ENCODE measurements around the gene DNM1.

The DNM1 gene

GRCh38 chr9:128251732-128252100 is 48.5 kb downstream of the DNM1 start:
- TF ChIP-seq CTCF (conservative IDR thresholded peaks at IDR 0.05; ENCODE audit: low read depth): no peak
- POLR2A ChIA-PET (ENCODE audit: low non-redundant PET): interaction anchor here (0.5 kb wide), 1 partner anchor 125 kb away, joined by 3 read pairs; no protein-coding TSS in a partner anchor

GRCh38 chr9:128252317-128253139 is 49.3 kb downstream of the DNM1 start:
- peak overlapping the region; percentile 54 for H3K27ac ChIP-seq
- ChIA-PET CTCF (interaction anchor here (0.5 to 3.6 kb wide), 6 partner anchors 11 to 317 kb away, joined by 3 to 18 read pairs (median 4); no protein-coding TSS in a partner anchor), POLR2A (ENCODE audit: low non-redundant PET) (interaction anchor here (0.5 kb wide), 1 partner anchor 126 kb away, joined by 3 read pairs; no protein-coding TSS in a partner anchor)

More at GRCh38 chr9:128251732-128252100, 48.5 kb downstream of the DNM1 start:
- CTCF ChIA-PET: interaction anchor here (0.5 to 1.4 kb wide), 6 partner anchors 29 to 2000 kb away, joined by 3 to 4 read pairs (median 3); no protein-coding TSS in a partner anchor
- no peak for DNase-seq (ENCODE audit: low spot score)
- H3K27ac ChIP-seq: peak overlapping the region; percentile 54

DNA sequence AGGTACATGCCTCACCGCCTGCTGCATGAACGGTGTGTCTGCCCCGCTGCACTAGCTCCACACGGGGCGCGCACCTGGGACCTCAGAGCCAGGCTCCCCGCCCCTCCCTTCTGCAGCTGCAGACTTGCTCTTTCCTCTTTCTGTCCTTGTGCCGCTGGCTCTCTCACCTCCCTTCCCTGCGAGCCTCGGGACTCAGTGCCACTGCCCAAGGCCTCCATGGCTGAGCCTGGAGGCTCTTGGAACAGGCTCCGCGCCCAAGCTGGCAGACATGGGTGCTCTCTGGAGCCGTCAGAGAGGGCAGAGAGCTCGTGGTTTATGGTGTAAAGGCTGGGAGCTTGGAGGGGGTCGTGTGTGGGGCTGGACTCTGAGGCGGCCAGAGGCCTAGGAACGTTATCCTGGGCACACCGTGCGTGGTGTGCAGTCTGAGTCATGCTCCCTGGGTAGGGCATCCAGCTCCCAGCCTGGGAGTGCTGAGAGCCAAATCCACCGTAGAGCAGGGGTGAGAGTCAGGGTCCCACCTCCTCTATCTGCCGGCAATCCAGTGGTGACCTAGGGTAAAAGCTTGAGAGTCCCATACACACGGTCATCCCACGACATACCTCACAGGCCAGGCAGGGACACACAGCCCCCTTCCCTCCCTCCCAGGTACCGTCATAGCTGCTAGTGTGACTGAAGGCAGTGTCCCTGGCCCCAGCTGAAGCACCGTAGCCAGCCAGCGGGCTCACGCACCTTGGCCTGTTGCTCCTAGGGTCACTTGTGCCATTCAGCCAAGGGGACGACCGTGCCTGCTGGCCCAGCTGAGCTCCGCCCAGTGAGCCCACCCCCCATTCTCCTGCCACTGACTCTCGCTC is 50.2 kb downstream of the DNM1 start:
- peak overlapping the region; percentile 54 for H3K27ac ChIP-seq
- POLR2A ChIA-PET (ENCODE audit: low non-redundant PET): no interaction called here
- no peak for TF ChIP-seq CTCF (conservative IDR thresholded peaks at IDR 0.05; ENCODE audit: low read depth)
- no peak for DNase-seq (ENCODE audit: low spot score)
- CTCF ChIA-PET: interaction anchor here (0.6 to 3.6 kb wide), 7 partner anchors 10 to 1912 kb away, joined by 3 to 18 read pairs (median 4); no protein-coding TSS in a partner anchor

More at GRCh38 chr9:128252317-128253139, 49.3 kb downstream of the DNM1 start:
- TF ChIP-seq CTCF (conservative IDR thresholded peaks at IDR 0.05; ENCODE audit: low read depth): no peak
- DNase-seq (ENCODE audit: low spot score): no peak

DNA sequence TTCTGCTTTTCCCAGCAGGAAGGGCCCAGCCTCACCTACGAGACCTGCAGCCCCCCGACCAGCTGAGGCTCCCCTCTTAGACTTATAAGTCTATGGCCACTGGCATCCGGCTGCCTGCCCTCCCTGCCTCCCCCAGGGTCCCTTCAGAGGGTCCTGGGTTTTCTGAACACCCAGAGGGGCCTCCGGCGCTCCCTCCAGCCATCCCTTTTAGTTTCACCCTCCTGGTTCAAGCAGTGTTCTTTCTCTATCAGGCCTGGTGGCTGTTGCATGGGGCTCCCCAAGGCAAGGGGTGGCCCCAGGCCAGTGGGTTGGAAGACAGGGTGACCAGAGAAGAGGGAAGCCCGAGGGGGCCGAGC is 50.8 kb downstream of the DNM1 start:
- no peak for TF ChIP-seq CTCF (conservative IDR thresholded peaks at IDR 0.05; ENCODE audit: low read depth)
- ChIA-PET CTCF (interaction anchor here (0.9 to 3.6 kb wide), 4 partner anchors 9 to 108 kb away, joined by 3 to 18 read pairs (median 4); no protein-coding TSS in a partner anchor), POLR2A (ENCODE audit: low non-redundant PET) (no interaction called here)
- H3K27ac ChIP-seq: peak overlapping the region; percentile 54
- DNase-seq (ENCODE audit: low spot score): no peak

DNA sequence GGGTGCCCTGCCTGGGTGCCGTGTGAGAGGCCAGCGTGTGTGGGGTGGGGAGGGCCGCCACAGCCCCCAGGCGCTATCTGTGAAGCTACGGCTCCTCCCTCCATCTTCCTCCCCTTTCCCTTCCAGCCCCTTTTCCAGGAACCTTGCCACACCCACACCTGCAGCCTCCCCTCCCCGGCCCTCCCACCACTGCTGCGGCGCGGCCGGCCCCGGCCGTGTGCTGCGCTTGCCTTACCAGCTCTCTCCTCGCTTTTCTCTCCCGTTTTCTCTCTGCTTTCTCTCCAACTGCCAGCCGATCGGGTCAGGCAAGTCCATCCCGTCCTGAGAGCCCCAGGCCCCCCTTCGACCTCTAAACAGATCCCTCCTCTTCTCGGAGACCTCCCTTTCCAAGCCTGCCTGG is 51.2 kb downstream of the DNM1 start:
- TF ChIP-seq CTCF (conservative IDR thresholded peaks at IDR 0.05; ENCODE audit: low read depth): no peak
- POLR2A ChIA-PET (ENCODE audit: low non-redundant PET): no interaction called here
- peak overlapping the region; percentile 54 for H3K27ac ChIP-seq
- no peak for DNase-seq (ENCODE audit: low spot score)
- CTCF ChIA-PET: interaction anchor here (0.8 to 3.6 kb wide), 5 partner anchors 9 to 150 kb away, joined by 3 to 18 read pairs (median 5); no protein-coding TSS in a partner anchor

All from RWPE1 (cell line).